GM23338 (cell line): ENCODE results near the gene NINL. TPM values are rescaled to one million over a fixed set of nuclear protein-coding genes. Genes with fewer than 3 reads are reported as not detected.

Source experiments
- ATAC-seq: fragments of 200-7000 bp; cut with Tn5 transposase; 3 replicates; pipeline ENCODE4 v1.9.1; 2020
- DNase-seq: peaks from one replicate; pipeline ENCODE4 v3.0.0-alpha.2; 2015; ENCODE audit warnings: low spot score
- H2AFZ ChIP-seq: fragments of 200-600 bp; sonication (generic); 2 replicates; pipeline ENCODE4 v1.8.0; 2016; ENCODE audit warnings: antibody characterized with exemption, mild to moderate bottlenecking, moderate library complexity
- H3F3A ChIP-seq: fragments of 200-600 bp; sonication (generic); replicated peaks from 2 replicates; pipeline ENCODE4 v1.8.0; 2017; ENCODE audit warnings: antibody characterized with exemption, mixed run types, low read depth
- H3K27ac ChIP-seq: fragments of 200-600 bp; sonication (generic); 2 replicates; pipeline ENCODE4 v1.6.1; 2016; ENCODE audit warnings: low read depth
- H3K27me3 ChIP-seq: fragments of 200-600 bp; sonication (generic); 2 replicates; pipeline ENCODE4 v1.8.0; 2016; ENCODE audit warnings: mild to moderate bottlenecking, mixed run types, moderate library complexity; ENCODE audit not compliant: insufficient read depth
- H3K36me3 ChIP-seq: fragments of 200-600 bp; sonication (generic); 2 replicates; pipeline ENCODE4 v1.8.0; 2016; ENCODE audit warnings: mild to moderate bottlenecking; ENCODE audit not compliant: insufficient read depth
- H3K4me1 ChIP-seq: fragments of 200-600 bp; sonication (generic); 2 replicates; pipeline ENCODE4 v1.8.0; 2016; ENCODE audit warnings: mild to moderate bottlenecking, moderate library complexity; ENCODE audit not compliant: insufficient read depth
- H3K4me2 ChIP-seq: fragments of 200-600 bp; sonication (generic); 2 replicates; pipeline ENCODE4 v1.7.1; 2017; ENCODE audit warnings: mixed run types
- H3K4me3 ChIP-seq: fragments of 200-600 bp; sonication (generic); 2 replicates; pipeline ENCODE4 v1.6.1; 2016; ENCODE audit warnings: mixed run types
- H3K79me2 ChIP-seq: fragments of 200-600 bp; sonication (generic); replicated peaks from 2 replicates; pipeline ENCODE4 v1.8.0; 2017; ENCODE audit warnings: mild to moderate bottlenecking; ENCODE audit not compliant: insufficient read depth
- H3K9me2 ChIP-seq: fragments of 200-600 bp; sonication (generic); 2 replicates; pipeline ENCODE4 v1.8.0; 2017; ENCODE audit not compliant: insufficient read depth
- H4K20me1 ChIP-seq: fragments of 200-600 bp; sonication (generic); replicated peaks from 2 replicates; pipeline ENCODE4 v1.8.0; 2017; ENCODE audit warnings: mild to moderate bottlenecking; ENCODE audit not compliant: insufficient read depth
- H3K27ac Mint-ChIP-seq: 2 replicates; pipeline ENCODE4 v1.8.0; 2020; ENCODE audit warnings: inconsistent platforms, mild to moderate bottlenecking, moderate library complexity, mixed read lengths
- H3K27me3 Mint-ChIP-seq: 3 replicates; pipeline ENCODE4 v1.8.0; 2022; ENCODE audit warnings: low read depth, mild to moderate bottlenecking, moderate library complexity, mixed read lengths, inconsistent platforms; ENCODE audit not compliant: insufficient read depth, poor library complexity
- H3K36me3 Mint-ChIP-seq: 3 replicates; pipeline ENCODE4 v1.8.0; 2021; ENCODE audit warnings: low read depth, mild to moderate bottlenecking, inconsistent platforms, moderate library complexity, mixed read lengths
- H3K4me1 Mint-ChIP-seq: 3 replicates; pipeline ENCODE4 v1.8.0; 2020; ENCODE audit warnings: mild to moderate bottlenecking, inconsistent platforms, mixed read lengths
- H3K4me3 Mint-ChIP-seq: 3 replicates; pipeline ENCODE4 v1.8.0; 2021; ENCODE audit warnings: moderate library complexity, mild to moderate bottlenecking, inconsistent platforms, mixed read lengths
- H3K9me3 Mint-ChIP-seq: 3 replicates; pipeline ENCODE4 v1.8.0; 2020; ENCODE audit warnings: moderate library complexity, mild to moderate bottlenecking, inconsistent platforms, mixed read lengths
- CREB1 ChIP-seq: fragments of 250-450 bp; sonication (Bioruptor Pico); IDR thresholded peaks from 2 replicates; pipeline ENCODE4 v1.5.0; 2020; ENCODE audit warnings: low read depth, mild to moderate bottlenecking, moderate library complexity
- CTCF ChIP-seq, 2 experiments: fragments of 200-600 bp in 1 of 2; sonication (generic) in 1 of 2; conservative IDR thresholded peaks; 2 replicates each; pipeline versions ENCODE4 v1.5.1 to v1.6.1; 2016 to 2017; ENCODE audit warnings: antibody characterized with exemption in 2 of 2, low read depth in 2 of 2, mild to moderate bottlenecking in 2 of 2, moderate library complexity in 1 of 2
- ETS1 ChIP-seq: IDR thresholded peaks from 2 replicates; pipeline ENCODE4 v1.6.1; 2016; ENCODE audit warnings: antibody characterized with exemption
- EZH2 ChIP-seq: fragments of 200-600 bp; sonication (generic); IDR thresholded peaks from one replicate; pipeline ENCODE4 v1.8.0; 2017; ENCODE audit warnings: antibody characterized with exemption, mild to moderate bottlenecking, low read depth; ENCODE audit not compliant: unreplicated experiment
- EZH2phosphoT487 ChIP-seq: fragments of 200-600 bp; sonication (generic); IDR thresholded peaks from one replicate; pipeline ENCODE4 v1.8.1; 2018; ENCODE audit warnings: antibody characterized with exemption; ENCODE audit not compliant: unreplicated experiment
- JUNB ChIP-seq: IDR thresholded peaks from one replicate; pipeline ENCODE4 v1.6.1; 2016; ENCODE audit warnings: antibody characterized with exemption; ENCODE audit not compliant: unreplicated experiment
- POLR2AphosphoS5 ChIP-seq: IDR thresholded peaks from 2 replicates; pipeline ENCODE4 v1.6.1; 2016; ENCODE audit warnings: antibody characterized with exemption, low read depth
- STAT1 ChIP-seq: IDR thresholded peaks from one replicate; pipeline ENCODE4 v1.6.1; 2016; ENCODE audit warnings: antibody characterized with exemption; ENCODE audit not compliant: unreplicated experiment
- ZNF114 ChIP-seq: fragments of 250-450 bp; sonication (Bioruptor Pico); IDR thresholded peaks from 2 replicates; pipeline ENCODE4 v1.5.0; 2020; ENCODE audit warnings: mild to moderate bottlenecking, moderate library complexity
- ZNF331 ChIP-seq: fragments of 250-450 bp; sonication (Bioruptor Pico); IDR thresholded peaks from 2 replicates; pipeline ENCODE4 v1.5.0; 2020; ENCODE audit warnings: low read depth, mild to moderate bottlenecking, moderate library complexity
- polyA plus RNA-seq: library from polyadenylated mRNA; unstranded; fragments of >200 nt; fragmentation: Nextera tagmentation; extraction: Ambion mirVana; gene quantifications from 2 replicates; pipeline ENCODE4 v1.2.1, GENCODE V29; 2016
- total RNA-seq: library from RNA; depleted of rRNA; stranded (reverse); fragments of >200 nt; shearing (Covaris generic); gene quantifications from 2 replicates; pipeline ENCODE4 v1.2.3, GENCODE V29; 2014
- TF ChIP-seq, protein P1 (sequence below): fragments of 250-450 bp; sonication (Bioruptor Pico); IDR thresholded peaks from 2 replicates; pipeline ENCODE4 v1.5.0; 2020; ENCODE audit warnings: mild to moderate bottlenecking, moderate library complexity

The NINL gene
- total and polyA plus RNA-seq, 2 experiments from 2014 or later: 18.0 to 31.2 TPM

GRCh38 chr20:25544734-25545133, 40.6 kb downstream of the NINL start:
- TF ChIP-seq CTCF (conservative IDR thresholded peaks at IDR 0.05; ENCODE audit: low read depth in 2 of 2) (no peak), JUNB (peak; percentile 47)
- Histone ChIP-seq H3K4me2 (0 out of 2 replicates have a peak overlapping the region, but pooled peaks have one; percentile 5), H3K27ac (no peak overlapping the region), H2AFZ (no peak overlapping the region), H3F3A (no peaks in the 10 kb centered on the region), H3K9me2 (no peaks in the 10 kb centered on the region; the same call in 1 of the 2 replicates), H3K79me2 (peaks cover 62% of the 10 kb centered on the region), H3K4me1 (peaks cover 41% of the 10 kb centered on the region), H3K27me3 (no peaks in the 10 kb centered on the region), H4K20me1 (peaks cover 14% of the 10 kb centered on the region), H3K4me3 (no peak overlapping the region), H3K36me3 (no peaks in the 10 kb centered on the region)
- no peaks in the 10 kb centered on the region for H3K9me3 Mint-ChIP-seq
- peaks cover 57% of the 10 kb centered on the region for H3K4me1 Mint-ChIP-seq
- DNase-seq (peak; percentile 36), ATAC-seq (peak; percentile 16; the same call in 2 of the 3 replicates)
- peak overlapping the region; percentile 64 for H3K27ac Mint-ChIP-seq
- H3K36me3 Mint-ChIP-seq: peaks cover 3% of the 10 kb centered on the region; the same call in 2 of the 3 replicates
- H3K27me3 Mint-ChIP-seq: peaks cover 3% of the 10 kb centered on the region
- H3K4me3 Mint-ChIP-seq: peak overlapping the region; percentile 2; the same call in 1 of the 3 replicates

GRCh38 chr20:25544311-25544710, 41.0 kb downstream of the NINL start:
- H3K4me3 ChIP-seq: no peak overlapping the region
- 0 out of 2 replicates have a peak overlapping the region, but pooled peaks have one; percentile 5 for H3K4me2 ChIP-seq
- no peaks in the 10 kb centered on the region for H3K27me3 ChIP-seq
- Mint-ChIP-seq H3K9me3 (no peaks in the 10 kb centered on the region), H3K4me3 (no peak overlapping the region), H3K27ac (no peak overlapping the region), H3K36me3 (peaks cover 3% of the 10 kb centered on the region; the same call in 2 of the 3 replicates), H3K27me3 (peaks cover 3% of the 10 kb centered on the region), H3K4me1 (peaks cover 57% of the 10 kb centered on the region)
- H3K4me1 ChIP-seq: peaks cover 44% of the 10 kb centered on the region
- H3K9me2 ChIP-seq: no peaks in the 10 kb centered on the region; the same call in 1 of the 2 replicates
- DNase-seq (no peak), ATAC-seq (no peak)
- no peak overlapping the region for H3K27ac ChIP-seq
- no peak overlapping the region for H2AFZ ChIP-seq
- no peaks in the 10 kb centered on the region for H3F3A ChIP-seq
- H4K20me1 ChIP-seq: peaks cover 10% of the 10 kb centered on the region
- peaks cover 61% of the 10 kb centered on the region for H3K79me2 ChIP-seq
- H3K36me3 ChIP-seq: no peaks in the 10 kb centered on the region
- TF ChIP-seq ZNF331 (CRISPR knock-in tag): no peak
- TF ChIP-seq CREB1: no peak
- no peak for TF ChIP-seq JUNB
- no peak for TF ChIP-seq EZH2phosphoT487
- TF ChIP-seq EZH2: no peak
- TF ChIP-seq POLR2AphosphoS5: no peak
- no peak for TF ChIP-seq ETS1
- TF ChIP-seq, protein P1, sequence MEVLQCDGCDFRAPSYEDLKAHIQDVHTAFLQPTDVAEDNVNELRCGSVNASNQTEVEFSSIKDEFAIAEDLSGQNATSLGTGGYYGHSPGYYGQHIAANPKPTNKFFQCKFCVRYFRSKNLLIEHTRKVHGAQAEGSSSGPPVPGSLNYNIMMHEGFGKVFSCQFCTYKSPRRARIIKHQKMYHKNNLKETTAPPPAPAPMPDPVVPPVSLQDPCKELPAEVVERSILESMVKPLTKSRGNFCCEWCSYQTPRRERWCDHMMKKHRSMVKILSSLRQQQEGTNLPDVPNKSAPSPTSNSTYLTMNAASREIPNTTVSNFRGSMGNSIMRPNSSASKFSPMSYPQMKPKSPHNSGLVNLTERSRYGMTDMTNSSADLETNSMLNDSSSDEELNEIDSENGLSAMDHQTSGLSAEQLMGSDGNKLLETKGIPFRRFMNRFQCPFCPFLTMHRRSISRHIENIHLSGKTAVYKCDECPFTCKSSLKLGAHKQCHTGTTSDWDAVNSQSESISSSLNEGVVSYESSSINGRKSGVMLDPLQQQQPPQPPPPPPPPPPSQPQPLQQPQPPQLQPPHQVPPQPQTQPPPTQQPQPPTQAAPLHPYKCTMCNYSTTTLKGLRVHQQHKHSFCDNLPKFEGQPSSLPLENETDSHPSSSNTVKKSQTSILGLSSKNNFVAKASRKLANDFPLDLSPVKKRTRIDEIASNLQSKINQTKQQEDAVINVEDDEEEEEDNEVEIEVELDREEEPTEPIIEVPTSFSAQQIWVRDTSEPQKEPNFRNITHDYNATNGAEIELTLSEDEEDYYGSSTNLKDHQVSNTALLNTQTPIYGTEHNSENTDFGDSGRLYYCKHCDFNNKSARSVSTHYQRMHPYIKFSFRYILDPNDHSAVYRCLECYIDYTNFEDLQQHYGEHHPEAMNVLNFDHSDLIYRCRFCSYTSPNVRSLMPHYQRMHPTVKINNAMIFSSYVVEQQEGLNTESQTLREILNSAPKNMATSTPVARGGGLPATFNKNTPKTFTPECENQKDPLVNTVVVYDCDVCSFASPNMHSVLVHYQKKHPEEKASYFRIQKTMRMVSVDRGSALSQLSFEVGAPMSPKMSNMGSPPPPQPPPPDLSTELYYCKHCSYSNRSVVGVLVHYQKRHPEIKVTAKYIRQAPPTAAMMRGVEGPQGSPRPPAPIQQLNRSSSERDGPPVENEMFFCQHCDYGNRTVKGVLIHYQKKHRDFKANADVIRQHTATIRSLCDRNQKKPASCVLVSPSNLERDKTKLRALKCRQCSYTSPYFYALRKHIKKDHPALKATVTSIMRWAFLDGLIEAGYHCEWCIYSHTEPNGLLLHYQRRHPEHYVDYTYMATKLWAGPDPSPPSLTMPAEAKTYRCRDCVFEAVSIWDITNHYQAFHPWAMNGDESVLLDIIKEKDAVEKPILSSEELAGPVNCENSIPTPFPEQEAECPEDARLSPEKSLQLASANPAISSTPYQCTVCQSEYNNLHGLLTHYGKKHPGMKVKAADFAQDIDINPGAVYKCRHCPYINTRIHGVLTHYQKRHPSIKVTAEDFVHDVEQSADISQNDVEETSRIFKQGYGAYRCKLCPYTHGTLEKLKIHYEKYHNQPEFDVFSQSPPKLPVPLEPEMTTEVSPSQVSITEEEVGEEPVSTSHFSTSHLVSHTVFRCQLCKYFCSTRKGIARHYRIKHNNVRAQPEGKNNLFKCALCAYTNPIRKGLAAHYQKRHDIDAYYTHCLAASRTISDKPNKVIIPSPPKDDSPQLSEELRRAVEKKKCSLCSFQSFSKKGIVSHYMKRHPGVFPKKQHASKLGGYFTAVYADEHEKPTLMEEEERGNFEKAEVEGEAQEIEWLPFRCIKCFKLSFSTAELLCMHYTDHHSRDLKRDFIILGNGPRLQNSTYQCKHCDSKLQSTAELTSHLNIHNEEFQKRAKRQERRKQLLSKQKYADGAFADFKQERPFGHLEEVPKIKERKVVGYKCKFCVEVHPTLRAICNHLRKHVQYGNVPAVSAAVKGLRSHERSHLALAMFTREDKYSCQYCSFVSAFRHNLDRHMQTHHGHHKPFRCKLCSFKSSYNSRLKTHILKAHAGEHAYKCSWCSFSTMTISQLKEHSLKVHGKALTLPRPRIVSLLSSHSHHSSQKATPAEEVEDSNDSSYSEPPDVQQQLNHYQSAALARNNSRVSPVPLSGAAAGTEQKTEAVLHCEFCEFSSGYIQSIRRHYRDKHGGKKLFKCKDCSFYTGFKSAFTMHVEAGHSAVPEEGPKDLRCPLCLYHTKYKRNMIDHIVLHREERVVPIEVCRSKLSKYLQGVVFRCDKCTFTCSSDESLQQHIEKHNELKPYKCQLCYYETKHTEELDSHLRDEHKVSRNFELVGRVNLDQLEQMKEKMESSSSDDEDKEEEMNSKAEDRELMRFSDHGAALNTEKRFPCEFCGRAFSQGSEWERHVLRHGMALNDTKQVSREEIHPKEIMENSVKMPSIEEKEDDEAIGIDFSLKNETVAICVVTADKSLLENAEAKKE: no peak
- TF ChIP-seq STAT1: no peak
- TF ChIP-seq ZNF114 (CRISPR knock-in tag): no peak
